ENCODE results near the gene SUFU.
"Not testable (repeated sequence)": the region's sequence is repeated elsewhere in the genome, so short reads cannot be mapped to it uniquely, and the experiment has no call there.

The SUFU gene

GRCh38 chr10:102480396-102480795 is 23.4 kb upstream of the SUFU start:
- no peak for DNase-seq

DNA sequence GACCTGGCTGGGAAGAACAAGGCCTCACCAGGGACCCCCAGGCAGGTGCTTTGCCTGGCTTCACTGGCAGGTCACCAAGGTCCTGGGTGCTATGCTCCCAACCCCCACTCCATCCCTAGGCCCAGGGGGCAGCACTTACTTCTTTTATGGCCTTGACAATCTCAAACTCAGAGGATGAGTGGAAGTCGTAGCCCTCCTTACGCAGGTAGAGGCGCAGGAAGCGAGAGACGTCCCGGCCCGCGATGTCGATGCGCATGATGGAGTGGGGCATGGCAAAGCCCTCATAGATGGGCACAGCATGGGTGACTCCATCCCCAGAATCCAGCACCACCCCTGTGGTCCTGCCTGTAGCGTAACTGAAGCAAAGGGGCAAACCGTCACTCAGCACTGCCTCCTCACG is 19.8 kb upstream of the SUFU start:
- DNase-seq: no peak

GRCh38 chr10:102485093-102485784 is 18.5 kb upstream of the SUFU start:
- DNase-seq: no peak

- no peak for DNase-seq
Measured at GRCh38 chr10:102491136-102491535, 12.6 kb upstream of the SUFU start.

- DNase-seq: no peak
Measured at GRCh38 chr10:102492344-102492939, 11.3 kb upstream of the SUFU start.

GRCh38 chr10:102492983-102493382 is 10.8 kb upstream of the SUFU start:
- DNase-seq: no peak

DNA sequence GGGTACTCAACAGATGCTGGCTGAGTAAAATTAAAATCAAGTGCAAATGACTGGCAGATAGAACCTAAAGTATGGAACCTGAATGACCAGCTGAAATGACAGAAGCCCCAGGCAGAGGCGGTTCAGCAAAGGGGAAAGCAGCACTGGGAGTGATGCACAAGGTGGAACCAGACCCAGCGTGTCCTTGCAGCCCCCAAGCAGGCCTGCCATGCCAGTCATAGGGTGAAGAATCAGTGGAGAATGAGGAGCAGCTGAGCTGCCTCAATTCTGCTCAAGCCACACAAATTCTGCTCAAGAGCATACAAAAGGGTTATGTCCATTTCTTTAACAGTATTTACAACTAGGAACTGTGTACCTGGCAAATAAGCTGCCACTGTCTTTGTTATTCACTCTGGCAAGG is 10.0 kb upstream of the SUFU start:
- DNase-seq: no peak

DNA sequence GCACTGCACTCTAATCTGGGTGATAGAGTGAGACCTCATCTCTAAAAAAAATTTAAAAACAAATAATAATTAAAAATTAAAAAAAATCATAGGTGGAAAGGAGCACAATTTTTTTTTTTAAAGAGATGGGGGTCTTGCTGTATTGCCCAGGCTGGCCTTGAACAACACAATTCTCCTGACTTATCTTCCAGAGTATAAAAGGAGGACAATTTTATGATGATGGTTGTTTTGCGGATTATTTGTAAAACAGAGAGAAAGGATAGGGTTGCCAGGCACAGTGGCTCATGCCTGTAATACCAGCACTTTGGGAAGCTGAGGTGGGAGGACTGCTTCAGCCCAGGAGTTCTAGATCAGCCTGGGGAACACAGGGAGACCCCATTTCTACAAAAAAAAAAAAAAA is 6.2 kb upstream of the SUFU start:
- no peak for DNase-seq

GRCh38 chr10:102499356-102499755 is 4.4 kb upstream of the SUFU start:
- no peak for DNase-seq

GRCh38 chr10:102500686-102501085 is 3.1 kb upstream of the SUFU start:
- not testable (repeated sequence) for DNase-seq

GRCh38 chr10:102501201-102502028 is 2.4 kb upstream of the SUFU start:
- DNase-seq: no peak

GRCh38 chr10:102502029-102502336 is 1.8 kb upstream of the SUFU start:
- DNase-seq: peak; percentile 100

- DNase-seq: peak; percentile 97
Measured at GRCh38 chr10:102502337-102503151, 1.2 kb upstream of the SUFU start, which contains the start of gene ACTR1A. TSS of gene ACTR1A (minus strand) at chr10:102502712. CDS start at chr10:102502647, 65 bp downstream.

DNA sequence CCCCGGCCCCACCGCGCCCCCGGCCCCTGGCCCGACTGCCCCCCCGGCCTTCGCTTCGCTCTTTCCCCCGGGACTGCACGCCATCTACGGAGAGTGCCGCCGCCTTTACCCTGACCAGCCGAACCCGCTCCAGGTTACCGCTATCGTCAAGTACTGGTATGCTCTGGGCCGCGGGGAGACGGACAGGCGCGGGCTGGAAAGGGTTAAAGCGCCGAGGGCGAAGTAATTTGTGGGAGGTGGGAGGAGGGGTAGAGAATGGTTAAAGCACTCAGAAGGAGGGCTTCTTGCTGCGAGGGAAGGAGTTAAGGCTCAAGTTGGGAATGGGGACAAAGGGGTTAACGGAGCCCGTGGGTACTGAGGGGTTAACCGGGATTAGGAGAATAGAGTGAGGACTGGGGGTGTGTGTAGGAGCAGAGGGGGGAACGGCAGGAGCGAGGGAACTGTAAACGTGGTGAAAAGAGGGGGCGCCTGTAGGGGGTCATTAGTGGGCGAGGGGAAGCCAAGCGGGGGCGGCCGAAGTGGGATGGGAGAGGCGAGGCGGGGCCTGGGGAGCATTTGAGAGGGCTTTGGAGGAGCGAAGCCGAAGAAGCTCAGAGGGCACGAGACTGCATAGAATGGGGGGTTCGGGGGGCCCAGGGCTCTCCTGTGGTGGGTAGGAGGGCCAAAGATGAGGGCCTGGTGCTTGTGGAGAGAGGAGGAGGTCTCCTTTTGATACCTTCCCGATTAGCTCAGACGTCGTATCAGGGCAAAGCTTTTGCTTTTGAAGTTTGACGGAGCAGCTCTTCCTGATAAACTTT is 605 bp downstream of the SUFU start:
- DNase-seq: peak; percentile 70

DNA sequence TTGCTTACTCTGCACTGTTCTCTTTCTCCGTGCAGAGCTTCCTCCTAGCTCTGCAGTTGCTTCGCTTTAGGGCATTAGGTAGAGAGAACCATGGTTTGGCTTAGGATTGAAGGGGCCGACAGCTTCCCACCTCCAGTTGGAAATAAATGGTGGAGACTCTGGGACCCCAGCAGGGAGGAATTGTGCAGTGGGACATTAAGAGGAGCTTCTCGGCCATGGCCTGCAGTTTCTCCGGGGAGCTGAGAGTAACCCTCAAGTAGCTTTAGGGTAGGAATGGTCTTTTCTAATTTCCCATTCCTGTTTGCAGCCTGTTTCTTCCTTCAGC is 1.2 kb downstream of the SUFU start:
- DNase-seq: no peak

DNA sequence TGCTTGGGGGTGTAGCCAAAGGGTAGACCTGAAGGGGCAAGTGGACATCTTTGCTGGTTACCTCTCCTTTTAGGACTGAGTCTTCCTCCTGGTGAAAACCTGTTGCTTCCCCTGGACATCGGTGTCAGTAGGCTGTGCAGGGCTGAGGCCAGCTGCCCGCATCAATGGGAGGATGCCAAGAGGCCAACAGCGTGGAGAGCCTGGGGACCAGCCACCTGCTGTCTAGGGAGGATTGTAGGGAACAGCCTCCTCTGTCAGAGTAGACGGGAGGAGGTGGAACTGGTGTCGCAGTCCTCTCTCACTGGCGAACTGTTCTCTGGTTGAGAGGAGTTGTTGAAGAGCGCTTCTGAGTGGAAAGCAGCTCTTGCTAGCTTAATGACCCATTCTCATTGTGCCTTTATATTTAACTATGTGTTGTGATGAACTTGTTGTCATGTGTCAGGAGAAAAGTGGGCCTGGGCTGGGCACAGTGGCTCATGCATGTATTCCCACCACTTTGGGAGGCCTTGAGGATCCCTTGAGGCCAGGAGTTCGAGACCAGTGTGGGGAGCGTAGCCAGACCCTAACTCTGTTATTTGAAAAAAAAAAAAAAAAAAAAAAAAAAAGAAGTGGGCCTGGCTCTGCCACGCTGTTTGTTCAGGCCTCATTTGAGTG is 1.8 kb downstream of the SUFU start:
- DNase-seq: no peak

- DNase-seq: no peak
Measured at GRCh38 chr10:102507521-102507920, 3.7 kb downstream of the SUFU start.

DNA sequence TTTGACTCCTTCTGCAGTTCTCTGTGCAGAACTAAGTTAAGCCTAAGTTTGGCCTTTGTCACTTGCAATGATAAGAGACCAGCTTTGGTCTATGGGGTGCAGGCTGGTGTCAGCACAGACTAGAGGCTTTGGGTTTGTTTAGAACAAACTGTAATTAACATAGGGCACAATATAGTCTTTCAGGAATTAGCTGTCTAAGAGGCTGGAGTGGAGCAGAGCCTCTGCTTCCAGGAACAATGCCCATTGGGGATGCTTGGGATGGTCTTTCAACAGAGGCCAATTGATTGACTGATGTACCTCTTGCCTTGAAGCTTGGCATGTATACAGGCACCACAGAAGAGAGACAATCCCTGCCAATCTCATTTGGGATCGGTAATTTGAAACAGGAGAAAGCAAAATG is 4.7 kb downstream of the SUFU start:
- no peak for DNase-seq

GRCh38 chr10:102509387-102509786 is 5.6 kb downstream of the SUFU start:
- DNase-seq: no peak

DNA sequence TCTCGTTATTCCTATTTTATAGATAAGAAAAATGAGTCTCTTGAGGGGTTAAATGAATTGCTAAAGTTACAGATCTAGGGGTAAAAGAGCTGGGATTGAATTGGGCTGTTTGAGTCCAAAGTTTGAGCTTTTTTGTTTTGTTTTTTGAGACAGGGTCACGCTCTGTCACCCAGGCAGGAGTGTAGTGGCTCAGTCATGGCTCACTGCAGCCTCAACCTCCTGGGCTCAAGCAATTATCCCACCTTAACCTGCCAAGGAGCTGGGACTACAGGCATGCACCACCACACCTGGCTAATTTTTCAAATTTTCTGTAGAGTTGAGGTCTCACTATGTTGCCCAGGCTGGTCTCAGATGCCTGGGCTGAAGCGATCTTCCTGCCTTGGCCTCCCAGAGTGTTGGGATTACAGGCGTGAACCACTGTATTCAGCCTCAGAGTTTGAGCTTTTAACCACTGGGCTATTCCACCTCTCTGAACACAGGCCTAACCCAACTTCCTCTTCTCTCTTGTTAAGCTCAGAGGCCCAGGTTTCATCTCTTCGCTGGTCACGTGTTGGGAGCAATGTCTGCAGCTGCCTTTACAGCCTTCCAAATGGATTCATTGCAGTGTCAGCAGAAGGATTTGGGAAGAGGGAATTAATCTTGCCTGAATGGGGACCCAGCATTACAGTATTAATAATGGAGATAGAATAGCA is 8.0 kb downstream of the SUFU start:
- no peak for DNase-seq

Data from left hindlimb (tissue), 1 donor.